ENCODE results near the gene ASAP2.
"Not testable (repeated sequence)": the region's sequence is repeated elsewhere in the genome, so short reads cannot be mapped to it uniquely, and the experiment has no call there.

Gene ASAP2

GRCh38 chr2:9380702-9381628 lies 174.4 kb downstream of the ASAP2 start:
- no peak for DNase-seq (ENCODE audit: low read depth in 2 of 2)

GRCh38 chr2:9382604-9383235 lies 176.1 kb downstream of the ASAP2 start:
- DNase-seq (ENCODE audit: low read depth in 2 of 2) = no peak

- DNase-seq (ENCODE audit: low read depth in 2 of 2) = no peak
These were observed 177.9 kb downstream of the ASAP2 start for GRCh38 chr2:9384521-9384920.

GRCh38 chr2:9385841-9386240 lies 179.2 kb downstream of the ASAP2 start:
- no peak for DNase-seq (ENCODE audit: low read depth in 2 of 2)

GRCh38 chr2:9388199-9388681 lies 181.6 kb downstream of the ASAP2 start:
- no peak for DNase-seq (ENCODE audit: low read depth in 2 of 2)

GRCh38 chr2:9388950-9389911 lies 182.6 kb downstream of the ASAP2 start:
- DNase-seq (ENCODE audit: low read depth in 2 of 2) = no peak

GRCh38 chr2:9390151-9390850 lies 183.7 kb downstream of the ASAP2 start:
- no peak for DNase-seq (ENCODE audit: low read depth in 2 of 2)

GRCh38 chr2:9390991-9391390 lies 184.4 kb downstream of the ASAP2 start:
- no peak for DNase-seq (ENCODE audit: low read depth in 2 of 2)

GRCh38 chr2:9391961-9392720 lies 185.5 kb downstream of the ASAP2 start:
- DNase-seq (ENCODE audit: low read depth in 2 of 2) = no peak

GRCh38 chr2:9392898-9393765 lies 186.5 kb downstream of the ASAP2 start:
- no peak for DNase-seq (ENCODE audit: low read depth in 2 of 2)

- DNase-seq (ENCODE audit: low read depth in 2 of 2) = no peak
These were observed 188.2 kb downstream of the ASAP2 start for GRCh38 chr2:9394816-9395215.

GRCh38 chr2:9397201-9397600 lies 190.6 kb downstream of the ASAP2 start:
- no peak for DNase-seq (ENCODE audit: low read depth in 2 of 2)

- not testable (repeated sequence) for DNase-seq (ENCODE audit: low read depth in 2 of 2)
These were observed 191.6 kb downstream of the ASAP2 start for GRCh38 chr2:9398251-9398650.

- no peak for DNase-seq (ENCODE audit: low read depth in 2 of 2)
These were observed 192.5 kb downstream of the ASAP2 start for GRCh38 chr2:9398881-9399780.

GRCh38 chr2:9400268-9401058 lies 193.9 kb downstream of the ASAP2 start:
- no peak for DNase-seq (ENCODE audit: low read depth in 2 of 2)

GRCh38 chr2:9401059-9401547 lies 194.5 kb downstream of the ASAP2 start:
- no peak for DNase-seq (ENCODE audit: low read depth in 2 of 2)

GRCh38 chr2:9401646-9402371 lies 195.2 kb downstream of the ASAP2 start:
- DNase-seq (ENCODE audit: low read depth in 2 of 2) = no peak
